Subcutaneous adipose tissue (tissue), 4 donors: ENCODE results near the gene LRRC4C. TPM values are rescaled to one million over a fixed set of nuclear protein-coding genes. Genes with fewer than 3 reads are reported as not detected.

Experiments
- CTCF ChIP-seq: fragments of 450-650 bp; IDR thresholded peaks from one replicate; pipeline ENCODE4 v1.5.1; 2016; ENCODE audit warnings: low read depth, mild to moderate bottlenecking, control low read depth, antibody characterized with exemption, moderate library complexity
- total RNA-seq, 4 donors: library from RNA; depleted of rRNA; stranded (reverse); fragments of >200 nt; gene quantifications; one replicate each; pipeline ENCODE4 v1.1.0, GENCODE V29; 2016

Gene LRRC4C
- total RNA-seq, 4 donors from 2014 or later = 0.16 to 1.3 (median 1.0) TPM; not detected in 1

- no peak for TF ChIP-seq CTCF
Observed at GRCh38 chr11:40295466-40295865, 1164.0 kb downstream of the LRRC4C start.

GRCh38 chr11:40294741-40295140 is 1164.7 kb downstream of the LRRC4C start:
- no peak for TF ChIP-seq CTCF

- no peak for TF ChIP-seq CTCF
Observed at GRCh38 chr11:40294349-40294735, 1165.1 kb downstream of the LRRC4C start.

GRCh38 chr11:40293655-40294348 is 1165.7 kb downstream of the LRRC4C start:
- no peak for TF ChIP-seq CTCF

- no peak for TF ChIP-seq CTCF
Observed at GRCh38 chr11:40292721-40293508, 1166.5 kb downstream of the LRRC4C start.

- no peak for TF ChIP-seq CTCF
Observed at GRCh38 chr11:40291741-40292140, 1167.7 kb downstream of the LRRC4C start.

- TF ChIP-seq CTCF = no peak
Observed at GRCh38 chr11:40291329-40291728, 1168.1 kb downstream of the LRRC4C start.
